NCI-H345 treated with DMSO at 0.1 percent for 48 hours (cell line): ENCODE measurements around the gene ITGA5.

ENCODE experiments used
- DNase-seq: peaks from one replicate; lab custom pipeline; 2025; ENCODE audit not compliant: unreplicated experiment; lab: John Stamatoyannopoulos, UW

The ITGA5 gene

DNA sequence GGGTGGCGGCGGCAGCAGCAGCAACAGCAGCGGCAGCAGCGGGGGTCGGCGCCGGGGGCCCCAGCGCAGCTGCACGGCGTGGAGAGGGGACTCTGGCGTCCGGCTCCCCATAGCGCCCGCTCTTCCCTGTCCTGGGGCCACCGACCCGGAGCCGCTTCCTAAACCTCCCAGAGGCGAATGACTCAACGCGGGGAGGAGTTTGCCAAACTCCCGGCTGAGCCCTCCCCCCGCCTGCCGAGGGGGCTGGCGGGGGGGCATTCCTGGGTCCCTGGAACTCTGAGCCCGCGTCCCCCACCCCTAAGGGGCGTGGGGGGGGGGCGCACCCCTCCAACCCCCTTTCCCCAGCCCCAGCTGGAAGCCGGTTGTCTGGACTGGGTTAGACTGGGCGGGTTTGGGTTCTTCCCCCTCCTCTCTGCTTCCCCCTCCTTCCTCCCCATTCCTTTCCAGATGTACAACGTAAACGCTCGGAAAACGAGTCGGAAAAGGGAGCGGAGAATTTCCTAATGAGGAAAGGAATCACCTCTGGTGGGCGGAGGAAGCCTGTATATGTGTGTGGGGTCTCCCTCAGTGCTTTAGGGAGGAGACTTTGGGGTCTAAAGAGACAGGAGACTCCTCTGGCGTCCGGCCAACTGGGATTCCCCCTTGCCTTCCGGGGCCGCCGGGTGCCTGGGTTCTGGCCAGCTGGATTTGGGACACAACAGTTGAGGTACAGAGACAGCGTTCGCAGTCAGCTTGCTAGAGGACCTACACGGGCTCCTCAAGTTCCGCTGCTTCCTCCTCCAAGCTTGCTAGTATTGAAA lies at the start of gene ITGA5:
Gene ITGA5, minus strand, starts transcription at position 179 of the 800 bp plus-strand sequence. Its CDS starts 68 bp downstream, at position 111.
- DNase-seq: no peak

DNA sequence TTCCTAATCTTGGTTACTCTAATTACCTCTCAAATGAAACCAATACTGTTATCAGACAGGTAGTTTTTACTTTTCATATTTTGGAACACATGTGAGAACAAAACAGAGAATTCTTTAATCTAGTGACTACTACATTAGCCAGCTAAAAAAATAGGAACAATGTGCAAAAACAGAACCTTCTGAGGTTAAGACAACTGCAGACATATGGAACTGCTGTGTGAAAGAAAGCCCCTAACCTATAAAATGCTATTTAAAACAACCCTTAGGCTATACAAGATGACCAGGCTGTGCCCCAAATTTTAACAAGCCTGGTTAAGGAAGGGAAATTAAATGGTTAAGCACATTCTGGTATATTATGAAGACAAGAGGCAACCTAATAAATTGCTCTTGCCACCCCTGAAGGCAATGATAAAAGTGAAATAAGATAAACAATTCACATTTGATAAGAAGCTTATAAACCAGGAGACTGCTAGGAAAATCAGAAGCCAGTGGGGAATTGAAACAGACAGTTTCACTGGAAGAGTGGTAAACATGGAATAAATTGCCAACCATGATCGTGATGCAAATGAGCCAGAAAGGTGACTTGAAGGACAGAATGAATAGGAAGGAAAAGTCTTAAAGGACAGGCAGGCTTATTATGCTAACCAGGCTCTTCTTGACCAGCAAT lies 46.9 kb upstream of the ITGA5 start:
- DNase-seq: no peak

DNA sequence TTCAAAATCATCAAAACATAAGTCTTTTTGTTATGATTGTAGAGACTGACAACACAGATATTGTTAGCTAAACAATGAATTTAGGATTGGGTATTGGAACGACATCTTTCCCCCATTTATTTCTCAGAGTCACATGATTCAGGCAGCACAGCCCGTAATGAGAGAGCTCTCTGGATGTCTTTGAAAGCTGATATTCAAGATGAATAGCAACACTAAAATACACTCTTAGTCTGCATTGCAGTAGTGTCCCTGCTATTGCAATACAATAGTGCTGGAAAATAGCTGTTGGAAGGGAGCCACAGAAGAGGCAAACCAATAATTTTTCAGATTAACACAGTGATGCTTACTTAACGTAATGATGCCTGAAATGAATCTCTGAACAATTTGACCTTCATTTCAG lies 44.4 kb upstream of the ITGA5 start:
- no peak for DNase-seq

DNA sequence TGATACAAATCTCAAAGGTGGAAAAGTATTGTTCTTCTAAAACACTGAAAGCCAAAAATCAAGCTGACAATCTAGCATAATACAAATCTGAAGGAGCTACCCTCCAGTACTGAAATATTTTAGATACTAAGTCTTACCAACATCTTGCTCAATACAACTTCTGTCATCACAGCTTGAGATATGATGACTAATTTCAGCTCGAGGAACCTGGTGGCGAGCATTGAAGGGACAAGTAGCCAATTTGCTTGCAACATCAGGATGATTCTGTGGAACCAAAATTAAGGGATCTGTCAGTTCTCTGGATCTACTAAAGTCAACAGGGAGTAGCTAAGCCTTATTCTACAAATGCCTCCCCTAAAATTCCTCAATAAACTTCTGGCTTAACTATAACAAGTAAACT lies 44.0 kb upstream of the ITGA5 start:
- DNase-seq: no peak

- no peak for DNase-seq
Measured at GRCh38 chr12:54460317-54460923, 41.4 kb upstream of the ITGA5 start.

DNA sequence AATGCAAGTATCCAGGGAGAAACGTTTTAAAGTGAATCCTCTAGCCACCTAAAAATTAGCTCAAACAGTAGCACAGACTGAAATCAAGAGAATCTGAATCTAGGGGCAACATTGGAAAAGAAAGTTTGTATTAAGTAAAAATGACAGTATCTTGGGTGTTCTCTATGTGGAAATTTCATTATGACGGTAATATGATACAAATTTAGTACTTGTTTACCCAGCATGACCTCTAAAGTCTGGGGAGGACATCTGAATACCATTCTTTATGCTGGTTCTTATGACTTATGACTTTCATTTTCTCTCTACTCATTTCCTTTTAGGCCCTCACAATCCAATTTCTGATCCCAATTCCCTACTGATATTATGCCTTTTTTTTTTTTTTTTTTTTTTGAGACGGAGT lies 40.3 kb upstream of the ITGA5 start:
- no peak for DNase-seq

- no peak for DNase-seq
Measured at GRCh38 chr12:54455760-54456469, 36.8 kb upstream of the ITGA5 start.

- DNase-seq: peak; percentile 11
Measured at GRCh38 chr12:54452628-54453027, 33.6 kb upstream of the ITGA5 start.

DNA sequence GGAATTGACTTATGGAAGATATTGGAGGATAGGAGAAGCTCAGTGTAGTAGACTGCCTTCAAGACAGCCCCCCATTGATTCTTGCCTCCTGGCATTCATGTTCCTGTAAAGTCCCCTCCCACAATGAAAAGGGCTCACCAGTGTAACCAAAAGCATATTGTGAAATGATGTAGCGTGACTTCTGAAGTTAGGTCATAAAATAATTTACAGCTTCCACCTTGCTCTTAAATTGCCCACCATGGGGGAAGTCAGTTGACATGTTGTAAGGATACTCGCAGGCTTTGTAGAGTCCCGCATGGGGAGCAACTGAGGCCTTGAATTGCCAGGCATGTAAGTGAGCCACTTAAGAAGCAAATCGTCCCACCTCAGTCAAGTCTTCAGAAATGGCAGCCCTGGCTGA lies 29.3 kb upstream of the ITGA5 start:
- DNase-seq: no peak

GRCh38 chr12:54447917-54448316 lies 28.9 kb upstream of the ITGA5 start:
- no peak for DNase-seq

GRCh38 chr12:54444206-54444605 lies 25.1 kb upstream of the ITGA5 start:
- no peak for DNase-seq

DNA sequence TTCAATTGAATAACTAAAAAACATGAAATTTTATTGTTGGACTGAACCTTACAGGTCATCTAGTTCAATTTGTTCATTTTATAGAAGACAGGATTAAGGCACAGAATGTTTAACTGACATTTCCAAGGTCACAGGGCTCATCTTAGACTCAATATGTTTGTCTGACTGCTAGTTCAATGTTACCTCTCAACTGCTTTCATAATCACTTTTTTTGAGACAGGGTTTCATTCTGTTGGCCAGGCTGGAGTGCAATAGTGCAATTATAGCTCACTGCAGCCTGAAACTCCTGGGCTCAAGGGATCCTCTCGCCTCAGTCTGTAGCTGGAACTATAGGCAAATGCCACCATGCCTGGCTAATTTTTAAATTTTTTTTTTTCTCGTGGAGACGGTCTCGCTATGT lies 24.4 kb upstream of the ITGA5 start:
- DNase-seq: no peak

- no peak for DNase-seq
Measured at GRCh38 chr12:54442961-54443360, 23.9 kb upstream of the ITGA5 start.

DNA sequence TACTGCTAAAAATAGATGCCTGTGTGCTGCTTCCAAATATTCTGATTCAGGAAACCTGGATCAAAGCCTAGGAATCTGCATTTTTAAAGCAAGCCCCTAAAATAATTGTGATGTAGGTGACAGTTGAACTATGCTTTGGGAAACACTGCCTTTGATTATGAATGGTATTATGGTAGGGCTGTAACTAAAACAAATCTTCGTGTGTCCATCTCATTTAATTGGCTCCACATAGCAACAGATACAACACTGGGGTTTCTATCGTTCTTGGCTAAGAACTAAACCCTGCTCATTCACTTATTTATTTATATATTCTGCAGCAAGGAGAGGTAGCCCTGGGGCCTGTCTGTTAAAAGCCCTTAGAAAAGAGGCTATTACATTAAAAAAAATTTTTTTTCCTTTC lies 23.0 kb upstream of the ITGA5 start:
- no peak for DNase-seq

- DNase-seq: peak; percentile 43
Measured at GRCh38 chr12:54439521-54440255, 20.6 kb upstream of the ITGA5 start.

GRCh38 chr12:54439096-54439495 lies 20.0 kb upstream of the ITGA5 start:
- no peak for DNase-seq

GRCh38 chr12:54438517-54438916 lies 19.5 kb upstream of the ITGA5 start:
- DNase-seq: no peak

DNA sequence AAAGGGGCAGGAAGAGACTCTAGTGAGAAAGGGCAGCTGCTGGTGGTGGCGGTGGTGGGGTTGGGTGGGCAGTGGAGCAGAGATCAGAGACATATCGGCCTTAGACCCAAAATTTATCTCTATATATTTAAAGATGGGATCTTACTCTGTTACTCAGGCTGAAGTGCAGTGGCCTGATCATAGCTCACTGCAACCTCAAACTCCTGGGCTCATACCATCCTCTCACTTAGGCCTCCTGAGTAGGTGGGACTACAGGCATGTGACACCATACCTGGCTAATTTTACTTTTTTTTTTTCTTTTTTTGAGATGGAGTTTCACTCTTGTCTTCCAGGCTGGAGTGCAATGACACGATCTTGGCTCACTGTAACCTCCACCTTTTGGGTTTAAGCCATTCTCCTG lies 18.6 kb upstream of the ITGA5 start:
- DNase-seq: no peak

DNA sequence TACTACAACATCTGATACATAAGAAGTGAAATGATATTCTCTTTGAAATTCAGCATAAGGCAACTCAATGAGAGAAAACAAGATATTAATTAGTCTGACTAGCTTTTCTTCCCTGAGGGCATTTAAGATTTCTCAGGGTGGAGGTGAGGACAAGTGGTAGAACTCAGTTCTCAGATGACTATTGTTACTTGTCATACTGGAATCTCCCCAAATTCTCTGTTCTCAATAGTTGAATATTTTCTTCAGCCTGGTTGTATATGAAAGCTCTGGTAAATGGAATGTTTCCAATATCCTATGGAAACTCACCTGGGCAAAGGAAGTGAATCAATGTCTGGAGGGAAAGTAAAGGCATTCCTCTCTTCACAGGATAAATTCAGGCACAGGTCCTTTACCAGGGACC lies 18.2 kb upstream of the ITGA5 start:
- no peak for DNase-seq

DNA sequence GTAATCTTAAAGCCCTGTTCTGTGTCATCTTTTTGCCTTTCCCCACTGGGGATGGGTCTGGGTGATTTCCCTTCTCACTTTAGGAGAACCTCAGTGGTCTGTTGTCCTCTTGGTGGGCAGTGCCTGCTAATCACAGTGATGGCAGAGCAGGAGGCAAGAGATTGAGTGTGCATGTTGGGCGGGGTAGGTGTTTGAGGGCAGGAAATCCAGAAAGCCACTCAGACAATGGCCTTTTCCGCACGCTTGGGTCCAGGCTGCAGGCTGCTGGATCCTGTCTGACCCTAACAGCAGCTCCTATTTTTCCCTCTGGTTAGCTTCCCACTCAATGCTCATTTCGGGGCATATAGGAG lies 13.7 kb upstream of the ITGA5 start:
- DNase-seq: no peak
